ENCODE measurements around the gene SLC17A2.

The SLC17A2 gene, protein sequence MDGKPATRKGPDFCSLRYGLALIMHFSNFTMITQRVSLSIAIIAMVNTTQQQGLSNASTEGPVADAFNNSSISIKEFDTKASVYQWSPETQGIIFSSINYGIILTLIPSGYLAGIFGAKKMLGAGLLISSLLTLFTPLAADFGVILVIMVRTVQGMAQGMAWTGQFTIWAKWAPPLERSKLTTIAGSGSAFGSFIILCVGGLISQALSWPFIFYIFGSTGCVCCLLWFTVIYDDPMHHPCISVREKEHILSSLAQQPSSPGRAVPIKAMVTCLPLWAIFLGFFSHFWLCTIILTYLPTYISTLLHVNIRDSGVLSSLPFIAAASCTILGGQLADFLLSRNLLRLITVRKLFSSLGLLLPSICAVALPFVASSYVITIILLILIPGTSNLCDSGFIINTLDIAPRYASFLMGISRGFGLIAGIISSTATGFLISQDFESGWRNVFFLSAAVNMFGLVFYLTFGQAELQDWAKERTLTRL

DNA sequence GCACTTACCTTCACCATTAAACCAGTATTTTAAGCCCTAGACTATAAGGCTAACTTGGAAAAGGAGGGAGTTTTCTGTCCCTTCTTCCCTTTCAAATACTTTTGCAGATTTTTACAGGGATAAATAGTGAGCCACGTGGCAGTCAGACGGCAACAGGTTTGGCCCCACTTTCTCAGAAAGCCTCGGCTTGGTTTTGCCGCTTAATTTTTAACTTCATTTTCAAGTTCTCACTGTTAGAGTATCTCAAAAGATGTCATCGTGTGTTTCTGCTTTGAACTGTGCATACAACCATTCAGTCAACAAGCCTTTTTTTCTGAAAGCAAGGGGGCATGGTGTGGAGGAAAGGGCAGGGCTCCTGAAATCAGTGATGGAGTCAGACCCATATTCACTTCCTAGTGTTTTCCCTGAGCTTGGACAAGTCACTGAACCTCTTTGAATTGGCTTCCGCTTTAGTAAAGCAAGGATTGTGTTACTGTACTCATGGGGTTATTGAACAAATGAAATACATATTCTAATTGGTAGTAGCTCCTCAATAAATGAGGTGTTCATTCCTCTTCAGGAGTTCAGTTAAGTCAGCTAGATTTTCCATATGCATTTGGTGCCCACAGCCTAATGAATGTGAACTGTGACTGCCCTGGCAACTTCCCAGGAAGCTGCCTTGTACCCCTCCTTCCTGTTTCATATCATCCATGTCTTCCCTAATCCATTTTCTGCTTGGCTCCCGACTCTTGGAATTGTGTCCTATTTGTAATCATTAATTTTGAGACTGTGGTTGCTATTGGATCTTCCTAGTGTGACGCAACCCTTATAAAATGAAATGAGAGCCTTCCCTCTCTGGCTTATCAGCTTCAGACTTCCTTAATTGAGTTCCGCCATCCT, at the start of gene SLC17A2:
TSS of gene SLC17A2 (minus strand) at position 160 of the 879 bp plus-strand sequence. CDS start 4,895 bp downstream, outside the sequence.
- DNase-seq, result no peak

DNA sequence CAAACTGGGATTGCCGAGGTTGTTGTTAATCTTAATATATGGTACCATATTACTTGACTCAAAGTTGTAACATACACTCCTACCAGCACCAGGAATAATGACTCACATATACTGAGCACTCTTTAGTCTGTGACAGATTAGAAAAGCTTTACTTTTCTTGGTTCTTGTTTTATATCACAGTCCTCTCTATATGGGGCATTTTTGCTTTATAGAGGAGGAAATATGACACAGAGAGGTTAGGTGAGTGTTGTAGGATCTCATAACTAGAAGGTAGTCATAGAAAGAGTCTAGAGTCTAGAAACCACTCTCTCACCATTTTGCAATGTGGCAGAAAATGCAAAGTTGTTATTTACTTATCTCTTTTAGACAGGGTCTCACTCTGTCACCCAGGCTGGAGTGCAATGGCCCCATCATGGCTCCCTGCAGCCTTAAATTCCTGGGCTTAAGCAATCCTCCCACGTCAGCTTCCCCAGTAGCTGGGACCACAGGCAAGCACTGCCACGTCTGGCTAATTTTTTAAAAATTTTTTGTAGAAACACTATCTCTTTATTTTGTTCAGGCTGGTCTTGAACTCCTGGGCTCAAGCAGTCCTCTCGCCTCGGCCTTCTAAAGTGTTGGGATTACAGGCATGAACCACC, 45.6 kb upstream of the SLC17A2 start:
- no peak for DNase-seq

DNA sequence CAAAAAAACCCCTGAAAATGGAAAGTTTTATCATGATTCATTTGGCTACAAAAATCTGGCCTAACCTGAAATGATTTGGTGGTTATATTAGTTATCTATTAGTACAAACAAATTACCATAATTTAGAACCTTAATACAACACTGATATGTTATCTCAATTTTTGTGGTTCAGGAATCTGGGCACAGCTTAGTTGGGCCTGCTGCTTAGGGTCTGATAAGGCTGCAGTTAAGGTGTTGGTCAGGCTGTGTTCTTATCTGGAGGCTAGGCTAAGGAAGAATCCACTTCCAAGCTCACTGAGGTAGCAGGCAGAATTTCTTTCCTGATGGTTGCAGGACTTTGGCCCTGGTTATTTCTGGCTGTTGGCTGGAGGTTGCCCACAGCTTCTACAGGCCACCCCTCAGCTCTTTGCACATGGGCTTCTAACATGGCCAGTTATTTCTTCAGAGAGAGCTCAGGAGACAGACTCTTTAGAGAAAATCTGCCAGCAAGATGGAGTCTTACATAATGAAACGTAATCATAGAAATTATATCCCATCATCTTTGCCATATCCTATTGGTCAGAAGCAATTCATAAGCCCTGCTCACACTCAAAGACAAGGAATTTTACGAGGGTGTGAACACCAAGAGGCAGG, 43.5 kb upstream of the SLC17A2 start:
- DNase-seq, result no peak

DNA sequence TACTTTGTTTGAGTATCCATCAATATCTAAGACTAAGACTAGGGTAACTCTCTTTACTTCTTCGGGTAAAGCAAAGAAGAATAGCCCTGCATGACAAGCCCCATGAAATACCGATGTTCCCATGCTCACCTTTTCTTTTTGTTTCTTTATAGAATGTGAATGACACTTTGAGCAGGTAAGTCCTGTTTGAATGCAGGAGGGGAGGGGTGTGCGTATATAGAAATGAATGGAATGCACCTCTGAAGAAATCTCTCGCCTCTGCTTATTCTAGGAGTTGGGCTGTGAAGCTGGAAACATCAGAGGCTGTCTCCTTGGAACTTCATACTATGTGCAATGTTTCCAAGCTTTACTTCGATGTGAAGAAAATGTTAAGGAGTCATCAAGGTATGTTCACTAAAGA, 42.4 kb upstream of the SLC17A2 start:
- no peak for DNase-seq

DNA sequence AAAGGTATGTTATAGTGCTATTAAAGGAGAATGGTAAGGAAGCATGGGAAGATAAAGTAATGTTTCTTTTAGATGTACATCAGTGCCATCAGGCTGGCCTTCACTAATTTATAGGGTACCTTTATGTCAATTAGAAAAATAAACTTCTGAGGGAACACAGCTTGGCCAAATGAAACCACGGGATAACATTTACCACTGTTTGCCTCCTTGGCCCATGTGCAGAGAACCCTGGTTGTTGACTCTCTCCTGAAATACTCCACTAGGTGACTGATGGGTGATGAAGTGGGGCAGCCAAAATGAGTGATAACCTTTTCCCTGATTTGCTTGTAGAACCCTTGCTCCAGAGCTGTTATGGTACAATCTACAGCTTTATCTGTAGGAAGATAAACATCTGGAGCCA, 41.6 kb upstream of the SLC17A2 start:
- DNase-seq, result no peak

DNA sequence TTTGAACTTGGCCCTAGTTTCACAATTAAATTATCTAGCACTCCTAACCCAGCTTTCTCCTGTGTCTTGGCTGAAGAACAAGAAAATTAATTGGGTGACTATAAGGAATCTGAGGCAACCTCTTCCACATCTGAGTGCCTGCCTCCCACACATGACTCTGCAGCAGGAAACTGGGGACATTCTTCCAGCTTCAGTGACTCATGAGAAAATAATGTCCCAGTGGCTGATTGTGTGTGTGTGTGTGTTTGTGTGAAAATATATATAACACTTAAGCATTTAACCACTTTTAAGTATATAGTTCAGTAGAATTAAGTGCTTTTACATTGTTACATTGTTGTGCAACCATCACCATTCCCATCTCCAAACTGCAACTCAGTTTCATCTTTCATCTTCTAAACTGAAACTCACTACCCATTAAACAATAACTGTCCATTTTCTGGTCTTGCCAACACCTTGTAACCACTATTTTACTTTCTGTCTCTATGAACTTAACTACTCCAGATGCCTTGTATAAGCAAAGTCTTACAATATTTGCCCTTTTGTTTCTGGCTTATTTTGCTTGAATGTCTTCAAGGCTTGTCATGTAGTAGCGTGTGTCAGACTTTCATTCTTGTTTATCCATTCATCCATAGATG, 40.8 kb upstream of the SLC17A2 start:
- DNase-seq, result no peak

DNA sequence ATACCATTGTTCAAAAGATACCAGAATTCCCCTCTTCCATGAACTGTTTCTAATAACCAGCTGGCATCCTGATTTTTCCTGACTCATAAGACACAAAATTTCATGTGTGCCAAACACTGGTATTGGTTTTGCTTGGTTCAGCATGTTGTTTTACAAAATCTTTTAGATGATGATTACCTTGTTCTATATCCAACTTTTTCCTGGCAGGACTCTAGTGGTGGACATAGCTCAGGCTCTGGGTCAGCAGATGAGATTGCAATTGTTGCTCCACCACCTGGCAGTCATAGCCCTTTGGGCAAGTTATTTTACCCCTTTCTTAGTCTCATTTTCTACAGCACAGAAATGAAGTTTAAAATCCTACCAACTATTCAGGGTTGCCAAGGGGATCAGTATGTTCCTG, 38.3 kb upstream of the SLC17A2 start:
- no peak for DNase-seq

DNA sequence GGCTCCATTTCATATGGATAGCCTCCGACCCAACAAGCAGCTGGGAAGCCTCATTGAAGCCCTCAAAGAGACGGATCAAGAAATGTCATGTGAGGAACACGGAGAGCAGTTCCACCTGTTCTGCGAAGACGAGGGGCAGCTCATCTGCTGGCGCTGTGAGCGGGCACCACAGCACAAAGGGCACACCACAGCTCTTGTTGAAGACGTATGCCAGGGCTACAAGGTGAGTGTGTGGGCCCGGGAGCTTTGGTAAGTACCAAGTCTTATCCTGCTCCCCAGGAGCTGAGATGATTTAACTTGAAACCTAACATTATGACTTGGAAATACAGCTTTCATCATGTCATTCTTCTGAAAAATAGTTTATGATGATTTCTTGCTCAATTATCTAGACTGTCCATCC, 36.2 kb upstream of the SLC17A2 start:
- DNase-seq, result no peak

DNA sequence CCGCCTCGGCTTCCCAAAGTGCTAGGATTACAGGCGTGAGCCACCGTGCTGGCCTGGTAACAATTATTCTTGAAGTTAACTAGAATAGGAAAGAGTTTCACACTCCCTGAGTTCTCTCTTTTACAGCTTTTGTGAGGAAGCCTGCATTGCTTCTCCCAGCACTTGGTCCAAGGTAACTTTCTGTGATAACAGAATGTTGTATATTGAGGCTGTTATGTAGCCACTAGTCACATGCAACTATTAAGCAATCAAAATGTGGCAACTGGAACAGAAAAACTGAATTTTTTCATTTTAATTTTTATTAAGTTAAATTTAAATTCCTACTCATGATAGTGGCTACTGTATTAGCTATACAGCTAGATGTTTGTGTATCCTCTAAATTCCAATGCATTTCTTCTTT, 34.6 kb upstream of the SLC17A2 start:
- DNase-seq, result no peak

DNA sequence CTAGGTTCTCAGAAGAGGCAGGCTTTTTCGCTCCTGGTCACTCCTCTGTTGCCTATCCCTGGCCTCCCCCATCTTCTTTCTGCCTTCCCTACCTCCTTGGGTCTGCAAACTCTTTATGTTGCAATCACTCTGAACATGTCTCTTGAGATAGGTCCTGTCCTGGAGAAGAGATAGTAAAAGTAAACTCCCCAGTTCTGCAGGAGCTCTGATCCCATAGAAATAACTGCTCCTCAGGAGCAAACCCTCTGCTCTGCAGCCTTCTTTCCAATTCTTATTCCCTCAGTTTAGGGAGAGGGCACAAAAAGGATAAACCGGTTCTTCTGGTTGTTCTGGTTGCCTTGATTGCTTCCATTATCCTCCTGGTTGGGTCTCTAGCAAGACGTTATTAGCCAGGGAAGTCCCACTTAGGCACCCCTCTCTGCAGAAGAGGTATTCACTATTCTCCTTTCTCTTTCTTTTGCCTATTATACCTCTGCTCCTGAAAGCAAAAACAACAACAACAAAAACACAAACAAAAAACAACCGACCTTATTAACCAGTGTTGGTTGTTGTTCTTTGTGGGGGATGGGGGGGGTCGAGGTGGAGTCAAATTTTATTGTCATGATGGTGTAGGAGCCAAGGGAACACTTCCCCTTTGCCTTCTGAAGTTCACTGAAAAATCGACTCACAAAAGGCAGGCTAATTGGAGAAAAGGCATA, 33.1 kb upstream of the SLC17A2 start:
- peak; percentile 65 for DNase-seq

DNA sequence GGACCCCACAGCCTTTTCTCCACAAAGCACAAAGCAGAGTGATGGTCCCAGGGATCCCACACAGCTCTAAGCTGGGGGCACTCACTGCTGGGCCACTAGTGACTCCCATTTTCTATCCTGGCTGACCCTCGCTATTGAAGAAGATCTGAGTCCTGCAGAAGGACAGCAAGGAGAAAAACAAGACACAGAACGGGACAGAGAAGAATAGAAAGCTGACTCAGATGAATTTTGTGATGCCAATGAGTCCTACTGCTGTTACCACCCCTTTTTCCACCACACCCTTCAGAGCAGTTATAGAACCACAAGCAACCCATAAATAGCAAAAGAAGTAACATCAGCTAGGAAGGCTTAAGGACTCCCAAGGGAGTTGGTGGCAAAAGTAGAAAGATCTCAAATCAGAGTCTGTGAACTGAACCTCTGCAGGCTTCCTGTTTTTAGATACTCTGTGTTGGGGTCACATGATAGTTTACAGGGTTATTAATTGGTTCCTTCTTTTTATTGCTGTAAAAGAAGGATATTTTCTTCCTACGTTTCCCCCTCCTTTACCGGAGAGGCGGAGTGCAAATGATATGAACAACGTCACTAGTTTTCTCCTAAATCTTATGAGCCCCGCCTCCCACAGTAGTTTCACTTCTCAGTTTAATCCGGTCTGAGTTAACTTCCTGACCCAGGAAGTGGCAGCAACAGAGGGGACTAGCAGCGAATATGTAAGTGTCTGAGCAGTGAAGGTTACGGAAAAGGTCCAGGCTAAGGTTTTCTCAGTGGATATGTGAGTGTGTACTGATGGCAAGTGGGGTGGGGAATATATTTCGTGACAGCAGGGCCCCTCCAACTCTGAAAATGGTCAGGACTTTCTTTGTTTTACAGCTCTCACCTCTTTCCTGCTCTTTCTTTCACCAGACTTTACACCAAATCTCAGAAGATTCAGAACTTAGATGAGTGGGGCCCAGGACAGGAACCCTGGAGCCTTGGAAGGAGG, 31.9 kb upstream of the SLC17A2 start, which contains the start of gene TRIM38:
TSS of gene TRIM38 (plus strand) at position 654 of the 979 bp plus-strand sequence. CDS start 3,721 bp downstream, outside the sequence.
- DNase-seq, result peak; percentile 36

DNA sequence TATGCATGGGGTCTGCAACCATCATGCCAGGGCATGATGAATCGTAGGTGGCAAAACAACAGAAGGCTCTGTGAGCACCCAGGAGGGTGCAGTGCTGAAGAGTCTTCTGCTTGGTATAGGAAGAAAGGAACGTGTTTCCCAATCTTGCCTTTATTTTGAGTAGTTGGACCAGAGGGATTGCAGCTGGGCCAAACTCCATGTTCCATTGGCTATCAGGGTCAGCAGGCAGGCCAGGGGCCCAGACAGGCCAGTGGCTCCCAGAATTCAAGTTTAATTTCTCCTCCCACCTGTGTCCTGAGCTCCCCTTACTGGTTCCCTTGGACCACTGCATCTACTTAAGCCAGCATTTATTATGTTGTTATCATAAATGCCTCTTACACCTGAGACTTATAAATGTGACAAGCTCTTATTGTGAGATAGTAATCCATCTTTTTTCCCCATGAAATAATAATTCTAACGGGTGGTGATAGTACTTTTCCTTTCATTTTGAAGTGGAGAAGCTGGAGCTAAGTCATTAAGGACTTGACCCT, 31.2 kb upstream of the SLC17A2 start:
- no peak for DNase-seq

DNA sequence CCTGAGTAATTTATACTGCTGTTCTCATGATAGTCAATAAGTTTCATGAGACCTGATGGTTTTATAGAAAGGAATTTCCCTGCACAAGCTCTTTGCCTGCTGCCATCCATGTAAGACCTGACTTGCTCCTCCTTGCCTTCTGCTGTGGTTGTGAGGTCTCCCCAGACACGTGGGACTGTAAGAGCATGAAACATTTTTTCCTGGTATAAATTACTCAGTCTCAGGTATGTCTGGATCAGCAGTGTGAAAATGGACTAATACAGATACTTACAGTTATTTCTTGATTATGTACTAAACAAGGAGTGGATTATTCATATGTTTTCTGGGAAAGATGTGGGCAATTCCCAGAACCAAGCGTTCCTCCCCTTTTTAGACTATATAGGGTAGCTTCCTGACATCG, 30.2 kb upstream of the SLC17A2 start:
- DNase-seq, result no peak

DNA sequence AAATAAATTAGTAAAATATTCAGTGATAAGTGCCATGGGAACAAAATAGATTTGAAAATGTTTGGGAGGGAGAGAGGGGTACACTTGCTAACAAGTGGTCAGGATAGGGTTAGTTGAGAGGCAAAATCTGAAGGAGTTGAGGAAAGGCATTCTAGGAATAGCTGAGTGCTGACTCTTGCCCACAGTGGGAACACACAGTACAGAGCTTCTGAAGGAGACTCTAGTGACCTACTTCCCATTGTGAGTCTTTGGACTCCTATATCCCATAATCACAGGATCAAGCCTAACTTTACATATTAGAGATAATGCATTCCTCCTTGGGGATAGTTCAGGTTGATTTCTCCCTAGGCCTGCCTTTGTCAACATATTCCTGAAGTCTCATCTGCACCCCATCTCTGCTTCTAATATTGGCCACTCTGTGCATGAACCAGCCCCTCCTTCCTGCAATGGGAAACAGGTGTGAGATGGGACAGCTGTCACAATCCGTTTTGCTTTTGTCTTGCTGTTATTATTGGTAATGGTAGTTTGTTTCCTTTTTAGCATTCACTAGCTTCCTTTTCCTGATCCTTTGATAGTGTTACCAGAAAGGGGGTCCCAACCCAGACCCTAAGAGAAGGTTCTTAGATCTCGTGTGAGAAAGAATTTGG, 29.5 kb upstream of the SLC17A2 start:
- no peak for DNase-seq

DNA sequence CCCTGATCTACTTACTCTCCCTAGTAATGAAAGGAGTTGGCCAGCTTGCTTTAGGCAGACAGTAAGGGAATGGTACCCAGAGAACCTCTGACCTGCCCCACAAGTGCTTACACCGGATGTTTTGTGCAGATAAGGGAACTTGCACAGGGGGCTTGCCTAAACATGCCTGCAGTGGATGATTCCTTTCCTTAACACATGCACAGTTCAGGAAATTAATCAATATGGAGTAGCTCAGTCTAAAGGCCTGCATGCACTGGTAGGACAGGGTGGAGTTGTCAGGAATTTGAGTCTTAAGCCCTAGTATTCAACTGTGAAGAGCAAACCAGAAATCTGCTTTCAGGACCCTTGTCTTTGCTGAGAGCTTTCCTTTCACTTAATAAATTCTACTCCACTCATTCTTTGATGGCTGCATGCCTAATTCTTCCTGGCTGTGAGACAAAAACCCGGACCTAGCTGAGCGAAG, 28.2 kb upstream of the SLC17A2 start:
- no peak for DNase-seq

DNA sequence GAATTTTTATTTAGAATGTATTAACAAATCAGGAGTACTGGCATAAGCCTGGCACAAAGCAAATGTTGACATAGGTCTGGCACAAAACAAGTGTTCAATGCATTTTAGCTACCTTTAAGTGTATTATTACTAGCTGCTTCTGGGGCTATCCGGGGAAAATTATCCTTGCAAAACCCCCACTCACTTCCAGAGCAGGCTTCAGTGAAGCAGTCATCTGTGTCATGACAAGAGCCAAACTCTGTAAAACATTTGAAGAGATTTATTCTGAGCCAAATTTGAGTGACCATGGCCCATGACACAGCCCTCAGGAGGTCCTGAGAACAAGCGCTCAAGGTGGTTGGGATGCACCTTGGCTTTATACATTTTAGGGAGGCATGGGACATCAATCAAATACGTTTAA, 25.7 kb upstream of the SLC17A2 start:
- no peak for DNase-seq

DNA sequence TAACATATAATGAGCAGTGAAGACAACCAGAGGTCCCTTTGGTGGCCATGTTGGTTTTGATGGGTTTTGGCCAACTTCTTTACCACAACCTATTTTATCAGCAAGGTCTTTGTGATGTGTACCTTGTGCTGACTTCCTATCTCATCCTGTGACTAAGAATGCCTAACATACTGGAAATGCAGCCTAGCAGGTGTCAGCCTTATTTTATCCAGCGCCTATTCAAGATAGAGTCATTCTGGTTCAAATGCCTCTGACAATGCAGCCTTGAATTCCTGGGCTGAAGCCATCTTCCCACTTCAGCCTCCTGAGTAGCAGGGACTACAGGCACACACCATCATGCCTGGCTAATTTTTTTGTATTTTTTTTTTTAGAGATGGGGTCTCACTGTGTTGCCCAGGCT, 24.3 kb upstream of the SLC17A2 start:
- DNase-seq, result no peak

DNA sequence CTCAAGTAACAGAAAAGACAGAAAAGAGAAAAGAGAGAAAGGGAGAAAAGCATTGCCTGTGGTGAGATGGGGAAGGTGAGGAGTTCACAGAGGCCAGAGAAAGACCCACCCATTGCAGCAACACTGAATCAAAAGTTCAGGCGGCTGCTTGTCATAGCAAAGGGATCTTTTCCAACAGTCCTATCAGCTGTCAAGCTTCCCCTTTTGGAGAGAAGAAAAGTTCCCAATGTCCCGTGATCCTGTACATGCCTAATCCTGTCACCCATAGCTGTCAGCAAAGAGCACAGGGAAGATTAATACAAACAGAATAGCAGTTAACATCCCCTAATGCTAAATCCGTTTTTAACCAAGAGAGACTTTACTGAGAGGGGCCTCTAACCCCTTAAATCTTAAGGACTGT, 23.2 kb upstream of the SLC17A2 start:
- DNase-seq, result no peak

DNA sequence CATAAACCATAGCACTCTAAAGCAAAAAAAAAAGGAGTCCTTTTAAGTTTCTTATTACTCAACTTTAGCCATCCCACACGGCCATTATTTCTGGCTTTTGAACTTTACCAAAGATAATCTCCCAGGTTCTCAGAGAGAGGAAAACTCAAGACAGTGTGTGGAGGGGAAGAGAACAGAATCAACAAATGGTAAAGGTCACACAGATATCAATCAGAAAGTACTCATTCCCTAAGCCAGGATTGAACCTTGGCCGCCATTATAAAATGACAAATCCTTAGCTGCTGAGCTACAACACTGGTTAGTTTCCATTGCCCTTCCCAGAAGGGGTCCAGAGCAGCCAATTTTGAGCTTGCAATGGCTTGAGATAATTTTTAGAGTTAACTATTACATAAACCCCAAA, 22.0 kb upstream of the SLC17A2 start:
- no peak for DNase-seq
